Ascending aorta (tissue), 2 donors: Measurements from ENCODE around the gene TENT5C. TPM values are rescaled to one million over a fixed set of nuclear protein-coding genes. Genes with fewer than 3 reads are reported as not detected.

Source experiments
- DNase-seq, 2 donors: peaks; one replicate each; pipeline ENCODE4 v3.0.0-alpha.2; 2019; ENCODE audit warnings: low spot score in 2 of 2
- H3K27ac ChIP-seq, 2 donors: fragments of 200-600 bp; sonication (generic); one replicate each; pipeline ENCODE4 v1.5.1; 2016 to 2017; ENCODE audit warnings: mild to moderate bottlenecking in 1 of 2
- H3K27me3 ChIP-seq: fragments of 200-600 bp; sonication (generic); one replicate; pipeline ENCODE4 v1.5.1; 2017
- H3K36me3 ChIP-seq, 2 donors: fragments of 200-600 bp; sonication (generic); one replicate each; pipeline ENCODE4 v1.5.1; 2016
- H3K4me1 ChIP-seq, 2 donors: fragments of 200-600 bp; sonication (generic); one replicate each; pipeline ENCODE4 v1.5.1; 2016 to 2017; ENCODE audit warnings: mild to moderate bottlenecking in 1 of 2
- H3K4me3 ChIP-seq, 2 donors: fragments of 200-600 bp; sonication (generic); one replicate each; pipeline ENCODE4 v1.5.1; 2016 to 2017; ENCODE audit warnings: mild to moderate bottlenecking in 1 of 2
- H3K9me3 ChIP-seq, 2 donors: fragments of 200-600 bp; sonication (generic); one replicate each; pipeline ENCODE4 v1.5.1; 2016
- CTCF ChIP-seq, 3 experiments: fragments of 200-600 bp in 2 of 3; fragments of 450-650 bp in 1 of 3; sonication (generic) in 2 of 3; IDR thresholded peaks; one replicate each; pipeline ENCODE4 v1.5.1; 2016 to 2019; ENCODE audit warnings: antibody characterized with exemption in 3 of 3, mild to moderate bottlenecking in 1 of 3, moderate library complexity in 1 of 3
- intact Hi-C: fragments of 100-400 bp; cut with DNase I; formaldehyde crosslinking; loops from one replicate; pipeline ENCODE4 v1.15.1; 2023
- total RNA-seq: library from RNA; depleted of rRNA; stranded (reverse); fragments of >200 nt; gene quantifications from one replicate; pipeline ENCODE4 v1.1.0, GENCODE V29; 2016

TENT5C gene
- total RNA-seq, 1 donor from 2014 or later: 0.32 TPM

- Histone ChIP-seq H3K27ac (no peak overlapping the region), H3K4me1 (peaks cover 0 to 3% of the 10 kb centered on the region in 2 donors), H3K9me3 (no peaks in the 10 kb centered on the region), H3K27me3 (no peaks in the 10 kb centered on the region), H3K36me3 (no peaks in the 10 kb centered on the region), H3K4me3 (no peak overlapping the region)
- TF ChIP-seq CTCF (IDR thresholded peaks at IDR 0.05): no peak
- intact Hi-C loops: no loop called here
- DNase-seq: no peak
Measured at GRCh38 chr1:117650840-117651568, 45.2 kb downstream of the TENT5C start.

GRCh38 chr1:117651616-117652015 lies 45.8 kb downstream of the TENT5C start:
- Histone ChIP-seq H3K27ac (no peak overlapping the region), H3K4me3 (no peak overlapping the region), H3K9me3 (no peaks in the 10 kb centered on the region), H3K4me1 (no peaks in the 10 kb centered on the region), H3K27me3 (no peaks in the 10 kb centered on the region), H3K36me3 (no peaks in the 10 kb centered on the region)
- TF ChIP-seq CTCF (IDR thresholded peaks at IDR 0.05): no peak
- intact Hi-C loops: no loop called here
- no peak for DNase-seq

- H3K27ac ChIP-seq: no peak overlapping the region
- H3K36me3 ChIP-seq: no peaks in the 10 kb centered on the region
- DNase-seq: no peak
- H3K27me3 ChIP-seq: no peaks in the 10 kb centered on the region
- no peak overlapping the region for H3K4me3 ChIP-seq
- no peaks in the 10 kb centered on the region for H3K4me1 ChIP-seq
- no peaks in the 10 kb centered on the region for H3K9me3 ChIP-seq
- intact Hi-C loops: no loop called here
- no peak for TF ChIP-seq CTCF (IDR thresholded peaks at IDR 0.05)
Measured at GRCh38 chr1:117652421-117652820, 46.6 kb downstream of the TENT5C start.

GRCh38 chr1:117653195-117653594 lies 47.3 kb downstream of the TENT5C start:
- no peaks in the 10 kb centered on the region for H3K36me3 ChIP-seq
- no peak overlapping the region for H3K27ac ChIP-seq
- intact Hi-C loops: no loop called here
- no peaks in the 10 kb centered on the region for H3K4me1 ChIP-seq
- no peak for DNase-seq
- no peak for TF ChIP-seq CTCF (IDR thresholded peaks at IDR 0.05)
- H3K4me3 ChIP-seq: no peak overlapping the region
- H3K27me3 ChIP-seq: no peaks in the 10 kb centered on the region
- no peaks in the 10 kb centered on the region for H3K9me3 ChIP-seq

GRCh38 chr1:117653732-117654492 lies 48.1 kb downstream of the TENT5C start:
- Histone ChIP-seq H3K4me1 (no peaks in the 10 kb centered on the region), H3K36me3 (no peaks in the 10 kb centered on the region), H3K4me3 (no peak overlapping the region), H3K27me3 (no peaks in the 10 kb centered on the region), H3K9me3 (no peaks in the 10 kb centered on the region), H3K27ac (no peak overlapping the region)
- intact Hi-C loops: no loop called here
- no peak for TF ChIP-seq CTCF (IDR thresholded peaks at IDR 0.05)
- no peak for DNase-seq
